HTERT RPE-1 (cell line): ENCODE results near the gene TAGLN.

Experiments used
- in situ Hi-C: fragments of 300-500 bp; cut with MboI; formaldehyde crosslinking; loops from 4 replicates; pipeline ENCODE4 v1.14.3; 2020; ENCODE audit warnings: low sequenced_read_pairs

The TAGLN gene

GRCh38 chr11:117229931-117230285, 30.7 kb downstream of the TAGLN start:
- in situ Hi-C loops = no loop called here

- in situ Hi-C loops = no loop called here
Observed at GRCh38 chr11:117230286-117230961, 31.3 kb downstream of the TAGLN start.

GRCh38 chr11:117230999-117231841, 32.0 kb downstream of the TAGLN start:
- in situ Hi-C loops = no loop called here

- in situ Hi-C loops = no loop called here
Observed at GRCh38 chr11:117231842-117232091, 32.6 kb downstream of the TAGLN start, which contains the start of gene PCSK7. TSS of gene PCSK7 (minus strand) at chr11:117232073. CDS start at chr11:117229844, 2,229 bp downstream.

GRCh38 chr11:117232092-117232878, 33.1 kb downstream of the TAGLN start, which contains the start of gene RNF214:
TSS of gene RNF214 (plus strand) at chr11:117232671. CDS start at chr11:117234273, 1,602 bp downstream.
- in situ Hi-C loops = no loop called here

GRCh38 chr11:117232911-117233409, 33.8 kb downstream of the TAGLN start:
- in situ Hi-C loops = no loop called here

- in situ Hi-C loops = no loop called here
Observed at GRCh38 chr11:117238221-117238620, 39.1 kb downstream of the TAGLN start.

GRCh38 chr11:117239295-117239694, 40.1 kb downstream of the TAGLN start:
- in situ Hi-C loops = no loop called here

GRCh38 chr11:117248341-117248740, 49.2 kb downstream of the TAGLN start:
- in situ Hi-C loops = no loop called here

GRCh38 chr11:117249571-117249970, 50.4 kb downstream of the TAGLN start:
- in situ Hi-C loops = no loop called here

- in situ Hi-C loops = no loop called here
Observed at GRCh38 chr11:117251506-117251905, 52.3 kb downstream of the TAGLN start.

GRCh38 chr11:117255966-117256365, 56.8 kb downstream of the TAGLN start:
- in situ Hi-C loops = no loop called here

- in situ Hi-C loops = no loop called here
Observed at GRCh38 chr11:117256573-117256972, 57.4 kb downstream of the TAGLN start.
